Measurements from ENCODE around the gene CNGA3. TPM values are rescaled to one million over a fixed set of nuclear protein-coding genes. Genes with fewer than 3 reads are reported as not detected.

The CNGA3 gene
- total and polyA plus RNA-seq, 2 experiments from 2014 or later, result not detected

DNA sequence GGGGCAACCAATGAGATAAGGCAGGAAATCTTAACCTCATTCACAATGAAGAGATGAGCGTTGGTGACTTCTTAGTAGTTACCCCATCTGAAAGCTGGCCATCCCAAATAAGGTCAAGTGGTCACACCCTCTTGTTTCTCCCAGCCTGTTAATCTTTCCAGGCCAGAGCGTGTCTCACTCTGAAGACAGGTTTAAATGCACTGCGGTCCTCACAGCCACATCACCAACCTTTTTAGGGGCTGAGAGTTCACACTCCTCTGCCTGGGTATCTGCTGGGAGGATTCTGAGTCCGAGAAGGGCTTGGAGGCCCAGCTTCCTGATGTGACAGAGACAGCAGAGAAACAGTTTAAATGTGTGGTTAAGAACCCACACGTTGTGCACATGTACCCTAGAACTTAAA lies 13.3 kb upstream of the CNGA3 start:
- DNase-seq (ENCODE audit: low read depth in 1 of 2, low spot score in 1 of 2), result no peak
- Histone ChIP-seq H3K27ac (no peak overlapping the region), H3K4me3 (no peak overlapping the region), H3K9me3 (ENCODE audit: low read depth) (no peaks in the 10 kb centered on the region), H3K4me1 (ENCODE audit: low read depth) (no peaks in the 10 kb centered on the region), H3K36me3 (no peaks in the 10 kb centered on the region), H3K27me3 (no peaks in the 10 kb centered on the region)
- TF ChIP-seq, protein P1, sequence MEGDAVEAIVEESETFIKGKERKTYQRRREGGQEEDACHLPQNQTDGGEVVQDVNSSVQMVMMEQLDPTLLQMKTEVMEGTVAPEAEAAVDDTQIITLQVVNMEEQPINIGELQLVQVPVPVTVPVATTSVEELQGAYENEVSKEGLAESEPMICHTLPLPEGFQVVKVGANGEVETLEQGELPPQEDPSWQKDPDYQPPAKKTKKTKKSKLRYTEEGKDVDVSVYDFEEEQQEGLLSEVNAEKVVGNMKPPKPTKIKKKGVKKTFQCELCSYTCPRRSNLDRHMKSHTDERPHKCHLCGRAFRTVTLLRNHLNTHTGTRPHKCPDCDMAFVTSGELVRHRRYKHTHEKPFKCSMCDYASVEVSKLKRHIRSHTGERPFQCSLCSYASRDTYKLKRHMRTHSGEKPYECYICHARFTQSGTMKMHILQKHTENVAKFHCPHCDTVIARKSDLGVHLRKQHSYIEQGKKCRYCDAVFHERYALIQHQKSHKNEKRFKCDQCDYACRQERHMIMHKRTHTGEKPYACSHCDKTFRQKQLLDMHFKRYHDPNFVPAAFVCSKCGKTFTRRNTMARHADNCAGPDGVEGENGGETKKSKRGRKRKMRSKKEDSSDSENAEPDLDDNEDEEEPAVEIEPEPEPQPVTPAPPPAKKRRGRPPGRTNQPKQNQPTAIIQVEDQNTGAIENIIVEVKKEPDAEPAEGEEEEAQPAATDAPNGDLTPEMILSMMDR (IDR thresholded peaks at IDR 0.05; ENCODE audit: low read depth, low read length), result no peak

DNA sequence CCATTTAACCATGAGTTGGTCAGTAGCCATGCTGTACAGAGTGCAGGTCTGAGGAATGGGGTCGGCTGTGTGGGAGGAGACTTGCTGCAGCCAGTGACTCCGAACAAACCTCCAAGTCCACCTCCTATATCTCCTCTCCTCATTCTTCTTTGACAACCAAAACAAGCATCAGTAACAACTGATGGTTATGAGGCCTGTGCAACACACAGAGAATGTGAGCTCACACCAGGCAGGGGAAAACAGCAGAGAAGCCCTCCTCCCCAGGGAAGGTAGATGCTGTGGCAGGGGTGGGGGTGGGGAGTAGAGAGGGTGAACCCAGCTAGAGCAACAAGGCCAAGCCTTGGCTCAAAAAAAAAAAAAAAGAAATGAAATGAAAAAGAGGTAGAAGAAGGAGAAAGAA lies 12.3 kb upstream of the CNGA3 start:
- H3K27ac ChIP-seq, result no peak overlapping the region
- no peak overlapping the region for H3K4me3 ChIP-seq
- H3K27me3 ChIP-seq, result no peaks in the 10 kb centered on the region
- TF ChIP-seq, protein P1 (IDR thresholded peaks at IDR 0.05; ENCODE audit: low read depth, low read length), result no peak
- no peak for DNase-seq (ENCODE audit: low read depth in 1 of 2, low spot score in 1 of 2)
- H3K4me1 ChIP-seq (ENCODE audit: low read depth), result no peaks in the 10 kb centered on the region
- H3K9me3 ChIP-seq (ENCODE audit: low read depth), result no peaks in the 10 kb centered on the region
- H3K36me3 ChIP-seq, result no peaks in the 10 kb centered on the region

DNA sequence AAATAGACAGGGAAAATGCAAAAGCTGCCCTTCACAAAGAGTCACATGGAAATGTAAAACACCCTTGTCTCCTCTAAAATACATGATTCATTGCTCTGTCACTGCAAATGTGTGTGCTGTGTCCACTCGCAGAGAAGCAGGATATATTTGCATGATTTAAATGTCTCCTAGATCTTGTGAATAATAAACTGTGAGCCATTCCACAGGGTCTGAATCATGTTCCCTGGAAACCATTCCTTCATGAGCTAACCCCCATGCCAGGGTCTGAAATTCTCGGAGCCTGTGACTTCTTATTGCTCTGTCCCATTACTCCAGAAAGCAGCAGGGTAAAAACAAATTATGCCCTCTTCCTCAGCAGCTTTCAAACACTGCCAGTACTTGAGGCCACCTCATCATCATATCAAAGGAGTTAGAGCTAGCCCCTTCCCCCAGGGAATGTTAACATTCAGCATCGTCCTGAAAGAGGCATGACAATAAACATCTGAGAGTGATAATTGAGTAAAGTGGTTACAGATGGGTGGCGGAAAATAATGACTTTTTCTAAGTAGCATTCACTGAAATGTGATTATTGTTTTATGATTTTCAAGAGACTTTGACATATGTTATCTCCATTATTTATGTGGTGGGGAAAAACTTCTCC lies 11.7 kb upstream of the CNGA3 start:
- peak in 1 of 2 donors; percentile 68 for DNase-seq (ENCODE audit: low read depth in 1 of 2, low spot score in 1 of 2)
- TF ChIP-seq, protein P1 (IDR thresholded peaks at IDR 0.05; ENCODE audit: low read depth, low read length), result no peak
- no peak overlapping the region for H3K4me3 ChIP-seq

DNA sequence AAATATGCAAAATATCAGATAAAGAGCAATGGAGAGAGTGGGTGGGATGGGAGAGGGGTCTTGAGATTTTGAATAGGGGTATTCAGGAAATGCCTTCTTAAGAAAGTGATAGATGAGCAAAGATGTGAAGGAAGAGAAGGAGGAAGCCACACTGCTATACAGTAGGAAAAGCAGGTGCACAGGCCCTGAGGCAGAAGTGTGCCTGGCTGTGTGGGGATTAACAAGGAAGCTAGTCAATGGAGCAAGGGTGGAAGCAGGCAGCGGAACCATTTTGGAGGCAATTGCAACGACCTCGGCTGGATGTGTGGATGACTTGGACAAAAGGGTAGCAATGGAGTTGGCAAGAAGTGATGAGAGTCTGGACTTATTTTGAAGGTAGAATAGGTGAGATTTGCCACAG lies 11.0 kb upstream of the CNGA3 start:
- H3K4me3 ChIP-seq, result no peak overlapping the region
- no peaks in the 10 kb centered on the region for H3K36me3 ChIP-seq
- no peaks in the 10 kb centered on the region for H3K27me3 ChIP-seq
- no peaks in the 10 kb centered on the region for H3K4me1 ChIP-seq (ENCODE audit: low read depth)
- DNase-seq (ENCODE audit: low read depth in 1 of 2, low spot score in 1 of 2), result no peak
- no peaks in the 10 kb centered on the region for H3K9me3 ChIP-seq (ENCODE audit: low read depth)
- TF ChIP-seq, protein P1 (IDR thresholded peaks at IDR 0.05; ENCODE audit: low read depth, low read length), result no peak
- no peak overlapping the region for H3K27ac ChIP-seq

More for the DNA sequence above, 11.7 kb upstream of the CNGA3 start:
- Histone ChIP-seq H3K27ac (no peak overlapping the region), H3K9me3 (ENCODE audit: low read depth) (no peaks in the 10 kb centered on the region), H3K36me3 (no peaks in the 10 kb centered on the region), H3K4me1 (ENCODE audit: low read depth) (no peaks in the 10 kb centered on the region), H3K27me3 (no peaks in the 10 kb centered on the region)

DNA sequence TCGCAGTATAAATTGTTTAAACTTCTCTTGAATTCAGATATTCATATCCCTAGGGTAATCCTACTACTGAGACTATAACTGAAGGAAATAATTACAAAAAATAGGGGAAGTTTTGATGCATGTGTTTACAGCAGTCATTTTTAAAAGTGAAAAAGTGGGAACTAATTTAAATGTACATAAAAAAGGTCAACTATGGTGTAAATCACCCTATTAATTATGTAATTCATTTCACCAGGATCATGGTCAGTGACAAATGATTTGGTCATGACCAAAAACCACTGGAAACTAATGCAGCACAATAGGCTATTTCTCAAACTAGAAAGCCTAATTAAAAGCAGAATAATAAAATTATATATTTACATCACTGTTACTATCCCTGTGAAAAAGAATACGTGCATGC lies 5.0 kb upstream of the CNGA3 start:
- no peak overlapping the region for H3K4me3 ChIP-seq
- no peaks in the 10 kb centered on the region for H3K9me3 ChIP-seq (ENCODE audit: low read depth)
- DNase-seq (ENCODE audit: low read depth in 1 of 2, low spot score in 1 of 2), result no peak
- H3K27me3 ChIP-seq, result peaks cover 37% of the 10 kb centered on the region
- no peaks in the 10 kb centered on the region for H3K4me1 ChIP-seq (ENCODE audit: low read depth)
- H3K36me3 ChIP-seq, result no peaks in the 10 kb centered on the region
- TF ChIP-seq, protein P1 (IDR thresholded peaks at IDR 0.05; ENCODE audit: low read depth, low read length), result no peak
- H3K27ac ChIP-seq, result no peak overlapping the region
